Measurements from ENCODE around the gene GDI1.

DNA sequence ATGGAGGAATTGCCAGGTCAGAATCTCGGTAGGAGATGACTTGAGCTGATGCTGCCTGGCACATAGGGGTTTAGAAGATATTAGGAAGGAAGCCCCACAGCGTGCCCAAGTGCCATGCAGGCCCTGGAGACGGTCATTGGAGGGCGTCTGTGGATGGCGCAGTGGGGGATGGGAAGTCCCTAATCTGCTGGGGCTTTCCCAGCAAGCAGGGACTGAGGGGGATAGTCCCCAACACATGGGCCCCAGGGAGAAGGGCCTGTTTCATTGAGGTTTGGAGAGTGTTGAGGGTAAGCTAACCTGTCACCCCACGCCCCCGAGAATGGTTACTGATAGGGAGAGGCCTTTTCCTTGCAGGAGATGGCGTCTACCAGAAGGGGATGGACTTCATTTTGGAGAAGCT, 17.8 kb upstream of the GDI1 start:
- TF ChIP-seq EZH2phosphoT487 (IDR thresholded peaks at IDR 0.05; ENCODE audit: borderline replicate concordance, low read length) (no peak), EZH2 (IDR thresholded peaks at IDR 0.05; ENCODE audit: low read length, unreplicated experiment) (no peak)
- TF ChIP-seq, protein P1, sequence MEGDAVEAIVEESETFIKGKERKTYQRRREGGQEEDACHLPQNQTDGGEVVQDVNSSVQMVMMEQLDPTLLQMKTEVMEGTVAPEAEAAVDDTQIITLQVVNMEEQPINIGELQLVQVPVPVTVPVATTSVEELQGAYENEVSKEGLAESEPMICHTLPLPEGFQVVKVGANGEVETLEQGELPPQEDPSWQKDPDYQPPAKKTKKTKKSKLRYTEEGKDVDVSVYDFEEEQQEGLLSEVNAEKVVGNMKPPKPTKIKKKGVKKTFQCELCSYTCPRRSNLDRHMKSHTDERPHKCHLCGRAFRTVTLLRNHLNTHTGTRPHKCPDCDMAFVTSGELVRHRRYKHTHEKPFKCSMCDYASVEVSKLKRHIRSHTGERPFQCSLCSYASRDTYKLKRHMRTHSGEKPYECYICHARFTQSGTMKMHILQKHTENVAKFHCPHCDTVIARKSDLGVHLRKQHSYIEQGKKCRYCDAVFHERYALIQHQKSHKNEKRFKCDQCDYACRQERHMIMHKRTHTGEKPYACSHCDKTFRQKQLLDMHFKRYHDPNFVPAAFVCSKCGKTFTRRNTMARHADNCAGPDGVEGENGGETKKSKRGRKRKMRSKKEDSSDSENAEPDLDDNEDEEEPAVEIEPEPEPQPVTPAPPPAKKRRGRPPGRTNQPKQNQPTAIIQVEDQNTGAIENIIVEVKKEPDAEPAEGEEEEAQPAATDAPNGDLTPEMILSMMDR (conservative IDR thresholded peaks at IDR 0.05; ENCODE audit: low read depth, low read length): no peak

Measured in PC-3 (cell line).